ENCODE measurements around the gene PI4K2A.

The PI4K2A gene

GRCh38 chr10:97669571-97669970 is 29.1 kb downstream of the PI4K2A start:
- no peak for DNase-seq (ENCODE audit: low read depth)
- H3K4me3 ChIP-seq (ENCODE audit: control insufficient read depth, low read depth, low read length), result no peak overlapping the region
- no peak for TF ChIP-seq CTCF (IDR thresholded peaks at IDR 0.05; ENCODE audit: control insufficient read depth, insufficient read depth, low read depth, low read length, missing control alignments)

GRCh38 chr10:97673736-97674525 is 33.5 kb downstream of the PI4K2A start:
- no peak for TF ChIP-seq CTCF (IDR thresholded peaks at IDR 0.05; ENCODE audit: control insufficient read depth, insufficient read depth, low read depth, low read length, missing control alignments)
- no peak for DNase-seq (ENCODE audit: low read depth)
- H3K4me3 ChIP-seq (ENCODE audit: control insufficient read depth, low read depth, low read length), result no peak overlapping the region

- no peak overlapping the region for H3K4me3 ChIP-seq (ENCODE audit: control insufficient read depth, low read depth, low read length)
- TF ChIP-seq CTCF (IDR thresholded peaks at IDR 0.05; ENCODE audit: control insufficient read depth, insufficient read depth, low read depth, low read length, missing control alignments), result no peak
- no peak for DNase-seq (ENCODE audit: low read depth)
Observed at GRCh38 chr10:97675222-97675621, 34.8 kb downstream of the PI4K2A start.

GRCh38 chr10:97676770-97677581 is 36.5 kb downstream of the PI4K2A start:
- no peak for DNase-seq (ENCODE audit: low read depth)
- TF ChIP-seq CTCF (IDR thresholded peaks at IDR 0.05; ENCODE audit: control insufficient read depth, insufficient read depth, low read depth, low read length, missing control alignments), result peak; percentile 83
- H3K4me3 ChIP-seq (ENCODE audit: control insufficient read depth, low read depth, low read length), result no peak overlapping the region

GRCh38 chr10:97679594-97679993 is 39.1 kb downstream of the PI4K2A start:
- no peak for DNase-seq (ENCODE audit: low read depth)
- TF ChIP-seq CTCF (IDR thresholded peaks at IDR 0.05; ENCODE audit: control insufficient read depth, insufficient read depth, low read depth, low read length, missing control alignments), result no peak
- no peak overlapping the region for H3K4me3 ChIP-seq (ENCODE audit: control insufficient read depth, low read depth, low read length)

GRCh38 chr10:97682042-97682441 is 41.6 kb downstream of the PI4K2A start:
- H3K4me3 ChIP-seq (ENCODE audit: control insufficient read depth, low read depth, low read length), result no peak overlapping the region
- DNase-seq (ENCODE audit: low read depth), result no peak
- no peak for TF ChIP-seq CTCF (IDR thresholded peaks at IDR 0.05; ENCODE audit: control insufficient read depth, insufficient read depth, low read depth, low read length, missing control alignments)
